Spleen (tissue), 7 donors: ENCODE results near the gene EFCAB8.

Source experiments
- POLR2A ChIP-seq, 3 donors: fragments of 450-650 bp; IDR thresholded peaks; one replicate each; pipeline ENCODE4 v1.5.1; 2017; ENCODE audit warnings: antibody characterized with exemption in 3 of 3, mild to moderate bottlenecking in 1 of 3
- TF ChIP-seq, protein P1 (sequence below), 11 experiments: fragments of 200-600 bp in 7 of 11; fragments of 450-650 bp in 4 of 11; sonication (generic) in 4 of 11; IDR thresholded peaks in 8 of 11; conservative IDR thresholded peaks in 3 of 11; 1 replicate in 7 of 11; 2 replicates in 4 of 11; pipeline versions ENCODE4 v1.4.0 to v1.8.0; 2016 to 2021; ENCODE audit warnings: antibody characterized with exemption in 11 of 11, inconsistent platforms in 4 of 11, mild to moderate bottlenecking in 1 of 11
- donor health status: DM: no; HTN: no; CAD: no; lungs with moderate emphysema.
- donor health status: DM: no; HTN: no; CAD: no.
- donor health status: DM: no; HTN: no; CAD: no.

DNA sequence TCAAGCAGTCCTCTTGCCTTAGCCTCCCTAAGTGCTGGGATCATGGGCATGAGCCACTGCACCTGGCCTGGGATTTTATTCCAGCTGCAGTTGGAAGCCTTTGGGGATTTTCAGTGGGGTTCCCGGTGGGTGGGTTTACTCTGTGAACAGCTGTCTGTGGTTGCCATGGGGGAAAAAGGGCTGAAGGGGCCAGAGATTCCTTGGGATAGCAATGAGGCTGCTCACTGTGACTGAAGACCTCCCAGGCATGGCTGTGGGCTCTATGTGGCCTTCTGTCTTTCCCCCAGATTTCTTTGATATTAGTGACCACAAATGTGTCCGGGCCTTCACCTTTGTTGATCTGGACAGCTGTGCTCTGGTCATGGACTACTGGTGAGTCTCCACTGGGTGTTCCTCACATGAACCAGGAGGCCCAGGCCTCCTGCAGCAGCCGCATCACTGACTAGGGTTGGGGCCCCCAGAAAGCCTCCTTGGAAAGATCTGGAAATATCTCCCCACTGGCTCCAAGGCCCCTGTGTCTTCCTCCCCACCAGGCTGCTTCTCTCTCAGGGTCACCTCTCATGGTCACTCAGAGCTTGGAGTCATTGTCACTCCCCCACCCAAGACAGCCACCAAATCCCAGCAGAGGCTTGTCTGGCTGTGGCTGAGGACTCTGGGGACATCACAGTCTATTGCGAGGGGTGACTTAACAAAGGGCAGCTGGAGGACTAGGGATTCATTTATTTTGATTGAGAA, 33.4 kb downstream of the EFCAB8 start:
- TF ChIP-seq, protein P1, sequence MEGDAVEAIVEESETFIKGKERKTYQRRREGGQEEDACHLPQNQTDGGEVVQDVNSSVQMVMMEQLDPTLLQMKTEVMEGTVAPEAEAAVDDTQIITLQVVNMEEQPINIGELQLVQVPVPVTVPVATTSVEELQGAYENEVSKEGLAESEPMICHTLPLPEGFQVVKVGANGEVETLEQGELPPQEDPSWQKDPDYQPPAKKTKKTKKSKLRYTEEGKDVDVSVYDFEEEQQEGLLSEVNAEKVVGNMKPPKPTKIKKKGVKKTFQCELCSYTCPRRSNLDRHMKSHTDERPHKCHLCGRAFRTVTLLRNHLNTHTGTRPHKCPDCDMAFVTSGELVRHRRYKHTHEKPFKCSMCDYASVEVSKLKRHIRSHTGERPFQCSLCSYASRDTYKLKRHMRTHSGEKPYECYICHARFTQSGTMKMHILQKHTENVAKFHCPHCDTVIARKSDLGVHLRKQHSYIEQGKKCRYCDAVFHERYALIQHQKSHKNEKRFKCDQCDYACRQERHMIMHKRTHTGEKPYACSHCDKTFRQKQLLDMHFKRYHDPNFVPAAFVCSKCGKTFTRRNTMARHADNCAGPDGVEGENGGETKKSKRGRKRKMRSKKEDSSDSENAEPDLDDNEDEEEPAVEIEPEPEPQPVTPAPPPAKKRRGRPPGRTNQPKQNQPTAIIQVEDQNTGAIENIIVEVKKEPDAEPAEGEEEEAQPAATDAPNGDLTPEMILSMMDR (IDR thresholded peaks at IDR 0.05 in 8 of 11, conservative IDR thresholded peaks at IDR 0.05 in 3 of 11): no peak
- TF ChIP-seq POLR2A (IDR thresholded peaks at IDR 0.05): no peak
